GM06990 (cell line): Measurements from ENCODE around the gene SLAMF8.
A peak's percentile ranks its signal among the peaks of the same experiment; 100 is the strongest.

Source experiments
- DNase-seq: peaks from one replicate; pipeline ENCODE4 v3.0.0-alpha.2; 2011; ENCODE audit not compliant: insufficient read length; ENCODE audit errors: extremely low read depth
- H3K27me3 ChIP-seq: replicated peaks from 2 replicates; pipeline ENCODE4 v1.6.0; 2011; ENCODE audit warnings: low read length; ENCODE audit not compliant: control insufficient read depth, insufficient read depth
- H3K36me3 ChIP-seq: 2 replicates; pipeline ENCODE4 v1.5.1; 2011; ENCODE audit warnings: low read length; ENCODE audit not compliant: control insufficient read depth, insufficient read depth
- H3K4me3 ChIP-seq: replicated peaks from 2 replicates; pipeline ENCODE4 v1.5.1; 2011; ENCODE audit warnings: low read depth, mild to moderate bottlenecking, control low read depth, low read length
- CTCF ChIP-seq: IDR thresholded peaks from 2 replicates; pipeline ENCODE4 v1.5.1; 2011; ENCODE audit warnings: low read length, control low read depth, mild to moderate bottlenecking, inconsistent platforms; ENCODE audit not compliant: insufficient read depth, poor library complexity, severe bottlenecking

Gene SLAMF8

GRCh38 chr1:159826441-159827101, at the start of gene SLAMF8:
TSS of gene SLAMF8 (plus strand) at chr1:159826873. CDS start at chr1:159826899, 26 bp downstream.
- TF ChIP-seq CTCF = no peak
- H3K27me3 ChIP-seq = peaks cover 6% of the 10 kb centered on the region
- no peak within 1 kb of the TSS for H3K4me3 ChIP-seq
- H3K36me3 ChIP-seq = no peaks in the 10 kb centered on the region
- DNase-seq = peak; percentile 37

- Histone ChIP-seq H3K27me3 (no peaks in the 10 kb centered on the region), H3K36me3 (no peaks in the 10 kb centered on the region), H3K4me3 (no peak overlapping the region)
- TF ChIP-seq CTCF = no peak
- DNase-seq = no peak
These were observed 48.4 kb upstream of the SLAMF8 start for GRCh38 chr1:159778266-159778665.

- H3K36me3 ChIP-seq = no peaks in the 10 kb centered on the region
- no peaks in the 10 kb centered on the region for H3K27me3 ChIP-seq
- DNase-seq = no peak
- no peak for TF ChIP-seq CTCF
- no peak overlapping the region for H3K4me3 ChIP-seq
These were observed 47.2 kb upstream of the SLAMF8 start for GRCh38 chr1:159779403-159779851.

GRCh38 chr1:159780583-159781582, 45.8 kb upstream of the SLAMF8 start, which contains the start of gene DUSP23:
TSS of gene DUSP23 (plus strand) at chr1:159780962. CDS start at chr1:159781101, 139 bp downstream.
- Histone ChIP-seq H3K27me3 (no peaks in the 10 kb centered on the region), H3K36me3 (no peaks in the 10 kb centered on the region), H3K4me3 (peak within 1 kb of the TSS; percentile 67)
- peak; percentile 95 for DNase-seq
- peak; percentile 79 for TF ChIP-seq CTCF

GRCh38 chr1:159781992-159782391, 44.7 kb upstream of the SLAMF8 start:
- no peak for TF ChIP-seq CTCF
- no peaks in the 10 kb centered on the region for H3K27me3 ChIP-seq
- no peak overlapping the region for H3K4me3 ChIP-seq
- DNase-seq = no peak
- no peaks in the 10 kb centered on the region for H3K36me3 ChIP-seq
